Mammary epithelial cell (primary cell): ENCODE measurements around the gene RIC8B.

Source experiments
- EZH2 ChIP-seq: IDR thresholded peaks from 2 replicates; pipeline ENCODE4 v1.6.1; 2012; ENCODE audit warnings: low read length, inconsistent platforms, borderline replicate concordance
- TF ChIP-seq, protein P1 (sequence below), 2 donors: IDR thresholded peaks in 1 of 2; conservative IDR thresholded peaks in 1 of 2; 2 replicates each; pipeline ENCODE4 v1.5.1; 2011 to 2012; ENCODE audit warnings: inconsistent platforms in 2 of 2, low read length in 2 of 2, mild to moderate bottlenecking in 2 of 2, control low read depth in 1 of 2, low read depth in 1 of 2; ENCODE audit not compliant: insufficient read depth in 1 of 2; ENCODE audit errors: extremely low read depth in 1 of 2

DNA sequence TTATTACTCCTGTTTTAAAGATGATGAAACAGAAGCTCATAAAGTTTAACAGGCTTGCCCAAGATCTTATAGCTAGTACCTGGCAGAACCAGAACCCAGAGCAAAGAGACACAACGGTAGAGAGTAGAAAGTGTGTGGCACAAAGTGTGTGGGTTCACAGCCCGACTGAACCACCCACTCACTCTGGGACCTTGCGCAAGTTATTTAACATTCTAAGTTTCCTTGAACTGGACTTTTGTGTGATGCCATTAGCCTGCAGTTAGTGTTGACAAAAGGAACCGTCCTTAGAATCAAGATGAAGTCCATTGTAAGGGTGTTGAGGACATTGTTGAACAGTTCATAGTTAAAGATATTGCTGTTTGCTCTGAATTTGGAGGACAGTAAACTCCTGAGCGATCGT is 29.9 kb upstream of the RIC8B start:
- TF ChIP-seq, protein P1, sequence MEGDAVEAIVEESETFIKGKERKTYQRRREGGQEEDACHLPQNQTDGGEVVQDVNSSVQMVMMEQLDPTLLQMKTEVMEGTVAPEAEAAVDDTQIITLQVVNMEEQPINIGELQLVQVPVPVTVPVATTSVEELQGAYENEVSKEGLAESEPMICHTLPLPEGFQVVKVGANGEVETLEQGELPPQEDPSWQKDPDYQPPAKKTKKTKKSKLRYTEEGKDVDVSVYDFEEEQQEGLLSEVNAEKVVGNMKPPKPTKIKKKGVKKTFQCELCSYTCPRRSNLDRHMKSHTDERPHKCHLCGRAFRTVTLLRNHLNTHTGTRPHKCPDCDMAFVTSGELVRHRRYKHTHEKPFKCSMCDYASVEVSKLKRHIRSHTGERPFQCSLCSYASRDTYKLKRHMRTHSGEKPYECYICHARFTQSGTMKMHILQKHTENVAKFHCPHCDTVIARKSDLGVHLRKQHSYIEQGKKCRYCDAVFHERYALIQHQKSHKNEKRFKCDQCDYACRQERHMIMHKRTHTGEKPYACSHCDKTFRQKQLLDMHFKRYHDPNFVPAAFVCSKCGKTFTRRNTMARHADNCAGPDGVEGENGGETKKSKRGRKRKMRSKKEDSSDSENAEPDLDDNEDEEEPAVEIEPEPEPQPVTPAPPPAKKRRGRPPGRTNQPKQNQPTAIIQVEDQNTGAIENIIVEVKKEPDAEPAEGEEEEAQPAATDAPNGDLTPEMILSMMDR (conservative IDR thresholded peaks at IDR 0.05 in 1 of 2, IDR thresholded peaks at IDR 0.05 in 1 of 2; ENCODE audit: extremely low read depth in 1 of 2, insufficient read depth in 1 of 2, low read depth in 1 of 2, low read length in 2 of 2), result no peak
- TF ChIP-seq EZH2, result no peak
